Mucosa of descending colon (tissue), 3 donors: ENCODE results near the gene TXNRD3. TPM values are rescaled to one million over a fixed set of nuclear protein-coding genes. Genes with fewer than 3 reads are reported as not detected.

ENCODE experiments used
- ATAC-seq: fragments of 200-7000 bp; cut with Tn5 transposase; one replicate; pipeline ENCODE4 v1.9.1; 2020; ENCODE audit warnings: mild to moderate bottlenecking, moderate library complexity
- DNase-seq, 3 donors: peaks; one replicate each; pipeline ENCODE4 v3.0.0-alpha.2; 2020
- H3K36me3 ChIP-seq: fragments of 200-600 bp; one replicate; pipeline ENCODE4 v1.8.0; 2021; ENCODE audit warnings: low read depth, mild to moderate bottlenecking
- H3K4me1 ChIP-seq: fragments of 200-600 bp; one replicate; pipeline ENCODE4 v1.8.0; 2021; ENCODE audit warnings: low read depth, mild to moderate bottlenecking
- H3K4me3 ChIP-seq: fragments of 200-600 bp; one replicate; pipeline ENCODE4 v1.8.0; 2021; ENCODE audit warnings: mild to moderate bottlenecking
- H3K9me3 ChIP-seq: fragments of 200-600 bp; one replicate; pipeline ENCODE4 v1.8.0; 2021; ENCODE audit warnings: mild to moderate bottlenecking
- CTCF ChIP-seq: fragments of 200-600 bp; IDR thresholded peaks from one replicate; pipeline ENCODE4 v1.8.0; 2022; ENCODE audit warnings: antibody characterized with exemption, mild to moderate bottlenecking
- intact Hi-C, 2 donors: fragments of 100-400 bp; cut with DNase I in 1 of 2; cut with micrococcal nuclease in 1 of 2; formaldehyde crosslinking; loops; one replicate each; pipeline versions ENCODE4 v1.11.0 to v1.11.1; 2022; cut with DNase I, micrococcal nuclease
- total RNA-seq, 3 donors: library from RNA; stranded (reverse); fragmentation: NEBNext Ultra II Directional in 2 of 3; extraction: Animal tissue kit (Norgen Biotek cat#: 25700) in 2 of 3; gene quantifications; one replicate each; pipeline versions ENCODE4 v1.2.1 to v1.2.4, GENCODE V29; 2021 to 2023
- donor health status: DM: no; HTN: no; CAD: no; lungs with moderate emphysema.
- donor health status: DM: no; HTN: no; CAD: no.
- donor health status: DM: no; HTN: yes; CAD: no.

The TXNRD3 gene
- total RNA-seq, 3 donors from 2014 or later: 4.5 to 11.4 (median 5.4) TPM

DNA sequence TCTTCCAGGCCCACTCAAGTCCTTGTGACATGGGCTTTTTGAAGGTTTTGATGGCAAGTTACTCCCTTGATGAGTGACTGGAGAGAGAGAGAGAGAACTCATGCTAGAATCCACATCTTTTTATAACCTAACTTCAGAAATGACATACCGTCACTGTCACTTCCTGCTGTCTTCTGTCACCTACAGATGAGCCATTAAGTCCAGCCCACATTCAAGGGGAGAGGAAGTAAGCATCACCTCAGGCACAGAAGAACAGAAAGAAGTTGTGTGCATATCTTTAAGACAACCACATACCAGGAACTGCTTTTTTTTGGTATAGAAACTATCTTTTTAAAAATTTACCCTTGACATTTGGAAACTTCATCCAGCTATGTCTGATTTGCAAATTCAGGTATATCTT, 16.6 kb upstream of the TXNRD3 start:
- Histone ChIP-seq H3K9me3 (no peaks in the 10 kb centered on the region), H3K4me1 (no peaks in the 10 kb centered on the region), H3K36me3 (no peaks in the 10 kb centered on the region), H3K4me3 (no peak overlapping the region)
- ATAC-seq (no peak), DNase-seq (no peak)
- no peak for TF ChIP-seq CTCF
- intact Hi-C loops: no loop called here

DNA sequence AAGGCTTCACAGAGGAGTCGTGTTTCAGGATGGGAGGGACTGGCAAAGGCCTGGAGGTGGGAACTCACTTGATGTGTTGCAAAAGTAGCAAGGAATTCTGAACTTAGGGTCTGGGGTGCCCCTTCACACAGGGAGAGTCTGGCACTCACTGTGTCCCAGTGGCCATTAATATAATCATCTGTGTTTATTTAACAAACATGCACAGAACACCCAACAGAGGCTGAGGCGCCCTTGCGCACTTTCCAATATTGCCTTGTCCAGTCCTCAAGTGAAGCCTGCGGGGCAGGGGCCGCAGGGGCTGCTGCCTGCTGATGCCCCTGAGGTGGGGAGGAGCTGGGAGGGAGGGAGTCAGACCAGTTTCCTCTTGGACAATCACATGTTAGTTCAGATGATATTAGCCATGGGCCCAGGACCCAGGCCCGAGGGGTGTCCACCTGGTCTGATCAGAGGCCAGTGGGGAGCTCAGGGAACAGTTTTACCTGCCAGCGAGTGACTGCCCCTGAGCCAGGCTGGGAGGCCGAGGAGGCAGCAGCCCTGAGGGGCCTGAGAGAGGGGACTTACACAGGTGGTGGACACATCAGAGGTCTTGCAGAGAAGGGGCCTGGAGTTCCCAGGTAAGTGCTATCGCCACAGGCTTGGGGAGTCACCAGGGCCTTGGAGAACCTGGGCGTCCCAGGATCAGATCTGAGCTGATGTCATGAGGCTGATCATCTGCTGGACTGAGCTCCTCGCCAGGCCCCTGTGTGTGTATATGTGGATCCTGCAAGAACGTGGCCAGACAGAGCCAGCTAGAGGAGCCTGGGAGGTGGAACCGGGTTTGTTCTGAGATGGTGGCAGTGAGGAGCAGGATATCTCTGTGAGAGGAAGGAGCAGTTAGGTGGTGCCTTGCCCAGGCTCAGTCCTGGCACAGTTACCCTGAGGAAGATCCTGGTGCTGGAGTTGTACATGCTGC, 13.8 kb upstream of the TXNRD3 start:
- intact Hi-C loops: no loop called here

DNA sequence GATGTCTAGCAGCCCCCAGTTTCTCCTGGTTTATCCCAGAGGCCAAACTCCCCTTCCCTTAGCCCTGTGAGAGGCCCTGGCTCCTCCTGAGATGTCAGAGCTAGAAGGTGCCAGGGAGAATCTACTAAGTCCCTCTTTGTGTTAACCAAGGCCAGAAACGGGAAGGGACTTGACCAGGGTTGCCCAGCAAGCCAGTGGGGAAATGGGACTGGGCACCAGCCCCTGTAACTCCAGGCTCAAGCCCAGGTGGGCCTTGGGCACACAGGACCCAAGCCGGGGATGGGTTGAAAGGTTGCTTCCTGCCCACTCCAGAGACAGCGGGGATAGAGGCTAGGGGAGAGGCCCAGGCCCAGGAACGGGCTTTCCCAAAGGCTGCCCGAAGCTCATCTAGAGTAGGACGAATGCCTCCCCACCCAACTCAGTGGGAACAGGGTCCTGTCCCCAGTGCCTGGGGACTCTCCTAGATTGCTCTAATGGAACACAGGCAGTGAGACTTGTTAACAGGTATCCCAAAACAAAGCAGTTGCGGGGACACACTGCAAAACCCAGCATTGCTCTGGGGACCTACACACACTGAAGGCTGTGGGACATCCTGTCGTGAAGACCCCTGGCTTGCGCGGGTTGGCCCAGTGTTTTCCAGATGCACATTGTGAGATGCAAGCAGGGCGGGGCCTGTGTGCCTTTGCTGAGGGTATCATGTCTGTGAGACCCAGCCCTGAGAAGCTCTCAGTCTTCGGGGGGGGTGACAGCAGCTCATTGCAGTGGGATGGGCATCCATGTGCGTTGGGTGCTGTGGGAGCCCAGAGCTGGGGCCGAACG, 12.9 kb upstream of the TXNRD3 start:
- H3K4me1 ChIP-seq: no peaks in the 10 kb centered on the region
- H3K9me3 ChIP-seq: no peaks in the 10 kb centered on the region
- intact Hi-C loops: no loop called here
- no peak overlapping the region for H3K4me3 ChIP-seq
- DNase-seq (no peak), ATAC-seq (no peak)
- no peaks in the 10 kb centered on the region for H3K36me3 ChIP-seq
- no peak for TF ChIP-seq CTCF

More for the DNA sequence above, 13.8 kb upstream of the TXNRD3 start:
- H3K36me3 ChIP-seq: no peaks in the 10 kb centered on the region
- DNase-seq (no peak), ATAC-seq (no peak)
- H3K9me3 ChIP-seq: no peaks in the 10 kb centered on the region
- no peaks in the 10 kb centered on the region for H3K4me1 ChIP-seq
- H3K4me3 ChIP-seq: no peak overlapping the region
- TF ChIP-seq CTCF: no peak

DNA sequence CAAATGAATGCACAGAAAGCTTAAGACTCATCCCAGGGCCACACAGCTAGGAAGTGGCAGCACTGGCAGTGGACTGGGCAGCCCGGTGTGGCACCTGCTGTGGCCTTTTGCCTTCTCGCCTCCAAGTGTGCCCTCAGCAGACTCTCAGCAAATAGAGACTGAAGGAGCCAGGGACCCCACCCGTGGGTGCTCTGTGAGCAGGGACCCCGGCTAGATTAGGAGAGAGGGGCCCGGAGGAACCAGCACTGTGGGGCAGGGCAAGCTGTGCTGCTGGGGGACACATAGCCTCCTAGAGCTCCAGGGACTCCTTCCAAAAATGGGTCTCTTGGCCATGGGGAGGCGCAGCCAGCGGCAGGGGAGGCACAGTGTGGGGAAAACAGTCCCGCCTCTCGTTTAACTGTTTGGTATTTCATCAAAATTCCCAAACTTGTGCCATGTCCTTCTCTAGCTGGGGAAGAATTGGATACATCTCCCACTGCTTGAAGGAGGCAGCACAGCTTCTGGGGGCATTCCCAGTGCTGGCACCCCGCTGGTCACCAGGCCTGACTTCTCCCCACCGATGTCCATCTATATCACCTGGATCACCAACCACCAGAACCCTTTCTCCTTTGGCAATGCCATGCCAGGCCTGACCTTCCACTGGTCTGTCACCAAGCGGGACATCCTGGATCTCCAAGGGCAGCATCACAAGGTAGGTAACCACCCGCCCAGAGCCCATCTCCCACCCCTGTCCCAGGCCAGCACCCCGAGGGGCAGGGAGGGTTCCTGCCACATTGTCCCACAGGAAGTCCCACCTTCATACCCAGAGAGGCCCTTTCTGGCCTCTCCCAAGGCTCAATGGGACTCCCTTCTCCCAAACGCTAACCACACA, 12.0 kb upstream of the TXNRD3 start:
- intact Hi-C loops: no loop called here
- Histone ChIP-seq H3K36me3 (no peaks in the 10 kb centered on the region), H3K4me1 (no peaks in the 10 kb centered on the region), H3K9me3 (no peaks in the 10 kb centered on the region), H3K4me3 (no peak overlapping the region)
- TF ChIP-seq CTCF: no peak
- DNase-seq: no peak
- ATAC-seq: no peak

- ATAC-seq (no peak), DNase-seq (no peak)
- Histone ChIP-seq H3K4me3 (no peak overlapping the region), H3K4me1 (no peaks in the 10 kb centered on the region), H3K9me3 (no peaks in the 10 kb centered on the region), H3K36me3 (no peaks in the 10 kb centered on the region)
- no peak for TF ChIP-seq CTCF
- intact Hi-C loops: no loop called here
Observed at GRCh38 chr3:126665959-126666657, 11.2 kb upstream of the TXNRD3 start.
